HG03378 (cell line): Measurements from ENCODE around the gene NCK2.
"Not testable (repeated sequence)": the region's sequence is repeated elsewhere in the genome, so short reads cannot be mapped to it uniquely, and the experiment has no call there.

ENCODE experiments used
- ATAC-seq: cut with Tn5 transposase; IDR thresholded peaks from one replicate; pipeline ENCODE4 v1.9.1; 2021; ENCODE audit warnings: mild to moderate bottlenecking, moderate library complexity; ENCODE audit not compliant: unreplicated experiment

The NCK2 gene

DNA sequence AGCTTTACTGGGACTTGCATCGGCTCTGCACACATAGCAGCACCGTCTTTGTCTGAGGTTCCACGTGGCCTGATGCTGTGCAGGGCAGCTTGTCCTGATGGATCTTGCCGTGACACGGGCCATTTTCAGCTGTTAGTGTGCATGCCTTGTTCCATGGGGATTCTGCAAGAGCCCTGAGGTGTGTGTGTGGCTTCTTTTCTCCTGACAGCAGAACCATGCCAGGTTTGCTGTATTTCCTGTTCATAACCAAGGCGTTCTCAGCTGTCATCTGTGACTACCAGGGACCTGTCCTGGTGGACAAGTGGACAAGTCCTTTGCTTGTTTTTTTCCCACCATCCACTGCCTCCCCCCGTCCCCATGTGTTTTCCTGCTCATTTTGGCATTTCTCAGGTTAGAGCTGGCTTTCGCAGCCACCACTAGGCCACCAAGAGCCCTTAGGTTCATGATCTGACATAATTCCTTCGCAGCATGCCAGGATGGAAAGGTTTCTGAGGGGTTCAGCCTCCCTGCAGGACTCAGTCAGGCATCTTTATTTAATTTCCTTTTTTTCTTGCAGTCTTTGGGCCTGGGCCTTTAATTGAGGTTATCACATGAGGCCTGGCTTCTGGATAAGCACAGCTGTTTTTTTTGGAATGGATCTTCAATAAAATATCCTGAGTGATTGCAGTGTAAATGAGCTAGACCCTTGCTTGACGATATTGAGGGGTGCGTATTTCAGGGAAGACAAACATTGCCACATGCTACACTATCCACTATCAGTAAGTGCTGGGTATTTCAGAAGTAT is 139.4 kb downstream of the NCK2 start:
- no peak for ATAC-seq

DNA sequence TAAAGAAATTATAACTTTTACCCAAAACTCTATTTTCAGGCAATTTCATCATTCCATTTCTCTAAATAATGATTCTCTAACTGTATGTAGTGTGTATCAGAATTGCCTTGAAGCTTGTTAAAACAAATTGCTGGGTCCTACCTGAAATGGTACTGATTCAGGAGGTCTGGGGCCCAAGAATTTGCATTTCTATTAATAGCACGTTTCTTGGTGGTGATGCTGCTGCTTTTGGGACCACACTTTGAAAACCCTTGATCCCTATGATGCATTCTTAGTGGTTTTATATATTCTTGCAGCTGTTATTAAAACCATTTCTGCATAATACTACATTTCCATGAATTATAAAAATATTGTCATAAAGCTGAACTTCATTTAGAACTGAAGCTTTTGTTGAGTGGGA is 140.7 kb downstream of the NCK2 start:
- ATAC-seq = no peak

DNA sequence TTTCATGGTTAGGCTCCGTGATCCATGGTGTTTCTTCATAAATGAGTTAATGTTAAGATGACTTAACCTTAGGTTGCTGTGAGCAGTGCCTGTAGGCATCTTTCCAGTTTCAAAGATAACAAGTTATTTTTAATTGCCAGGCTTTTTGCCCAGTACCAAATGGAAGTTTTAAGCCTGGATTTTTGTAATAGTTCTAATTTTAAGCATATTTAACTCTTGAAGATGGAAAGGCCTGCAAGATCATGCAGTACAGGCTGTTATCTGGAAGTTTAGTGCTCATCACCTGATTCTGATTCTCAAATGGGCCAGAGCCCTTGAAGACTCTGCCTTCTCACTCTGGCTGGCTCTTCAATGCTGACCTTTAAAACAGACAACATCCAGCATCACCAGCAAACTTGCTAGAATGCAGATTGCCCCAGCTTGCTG is 141.3 kb downstream of the NCK2 start:
- ATAC-seq = no peak

DNA sequence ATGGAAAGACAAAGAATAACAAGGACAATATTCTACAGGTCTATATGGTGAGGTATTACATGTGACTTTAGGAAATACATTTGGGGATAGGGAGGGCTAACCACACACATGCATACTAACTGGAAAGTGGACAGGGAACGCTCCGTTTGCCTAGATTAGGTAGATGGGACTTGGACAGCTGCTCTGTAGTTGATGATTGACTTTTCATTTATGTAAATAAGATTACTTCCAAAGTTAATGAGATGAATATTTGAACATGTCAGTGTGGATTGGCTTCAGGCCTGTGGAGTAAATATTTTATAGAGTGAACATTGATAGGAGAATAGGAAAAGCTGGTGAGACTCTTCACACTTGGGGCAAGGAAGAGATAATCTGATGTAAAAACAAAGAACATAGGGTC is 142.0 kb downstream of the NCK2 start:
- no peak for ATAC-seq

DNA sequence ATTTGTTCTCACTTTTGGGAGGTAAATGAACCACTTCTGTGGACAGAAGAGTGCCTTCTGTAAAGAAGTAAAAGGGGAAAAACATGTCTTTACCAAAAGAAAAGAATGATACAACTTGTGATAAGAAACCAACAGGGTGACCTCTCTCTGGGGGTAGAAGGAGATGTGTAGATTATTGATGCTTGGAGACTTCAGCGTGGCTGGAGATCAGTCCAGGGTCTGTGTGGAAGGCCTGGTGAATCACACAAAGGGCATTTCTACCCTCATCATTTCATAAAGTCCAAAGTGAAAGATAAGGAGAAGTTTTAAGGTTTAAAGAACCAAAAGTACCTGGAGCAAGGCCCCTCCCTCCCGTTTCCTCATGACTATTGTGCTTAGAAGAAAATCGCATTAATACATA is 142.5 kb downstream of the NCK2 start:
- ATAC-seq = no peak

DNA sequence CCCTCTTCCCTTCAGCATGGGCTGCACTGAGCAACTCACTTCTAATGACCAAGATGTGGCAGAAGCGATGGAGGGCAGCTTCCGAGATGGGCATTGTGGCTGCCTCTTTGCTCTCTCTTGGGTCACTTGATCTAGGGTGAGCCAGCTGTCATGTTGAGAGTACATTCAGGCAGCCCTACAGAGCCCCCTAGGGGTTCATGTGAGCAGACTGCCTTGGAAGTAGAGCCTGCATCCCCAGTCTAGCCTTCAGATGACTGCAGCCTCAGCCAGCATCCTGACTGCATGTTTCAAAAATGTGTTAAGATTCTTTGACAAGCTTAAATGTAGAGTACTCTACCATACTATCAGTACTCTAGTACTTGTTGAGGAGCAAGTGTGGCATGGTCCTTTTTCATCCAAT is 143.9 kb downstream of the NCK2 start:
- no peak for ATAC-seq

DNA sequence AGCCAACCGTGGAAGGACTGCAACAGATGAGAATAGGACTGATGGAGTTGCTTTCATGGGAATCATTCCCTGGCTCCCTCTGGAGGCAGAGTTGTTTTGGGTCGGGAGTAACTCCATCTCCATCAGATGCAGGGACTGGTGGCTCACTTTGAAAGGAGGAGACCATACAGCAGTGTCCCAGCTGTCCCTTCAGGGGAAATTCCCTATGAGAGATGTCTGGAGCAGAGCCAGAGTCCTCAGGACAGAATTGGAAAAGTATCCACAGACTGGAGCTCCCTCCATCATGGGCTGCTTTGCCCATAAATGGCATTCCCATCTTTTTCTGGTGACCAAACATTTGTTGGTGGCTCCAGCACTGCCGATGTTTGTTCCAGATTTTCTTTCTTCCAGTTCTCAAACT is 144.3 kb downstream of the NCK2 start:
- no peak for ATAC-seq

DNA sequence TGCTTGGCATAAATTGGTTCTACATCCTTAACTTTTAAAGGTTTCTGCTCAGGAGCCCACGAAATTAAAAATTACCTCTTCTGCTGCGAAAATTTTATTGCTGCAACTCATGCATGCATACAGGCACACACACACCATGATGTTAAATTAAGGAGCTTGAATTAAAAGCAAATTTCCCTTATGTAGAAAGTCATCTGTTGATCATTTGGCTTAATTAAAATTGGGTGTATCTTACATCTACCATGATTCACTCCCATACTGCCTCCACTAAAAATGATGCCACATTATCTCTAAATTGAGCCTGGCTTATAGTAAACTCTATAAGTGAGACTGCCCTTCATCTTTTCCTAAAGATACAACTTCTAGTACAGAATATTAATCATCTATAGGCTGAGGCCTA is 145.4 kb downstream of the NCK2 start:
- ATAC-seq = no peak

DNA sequence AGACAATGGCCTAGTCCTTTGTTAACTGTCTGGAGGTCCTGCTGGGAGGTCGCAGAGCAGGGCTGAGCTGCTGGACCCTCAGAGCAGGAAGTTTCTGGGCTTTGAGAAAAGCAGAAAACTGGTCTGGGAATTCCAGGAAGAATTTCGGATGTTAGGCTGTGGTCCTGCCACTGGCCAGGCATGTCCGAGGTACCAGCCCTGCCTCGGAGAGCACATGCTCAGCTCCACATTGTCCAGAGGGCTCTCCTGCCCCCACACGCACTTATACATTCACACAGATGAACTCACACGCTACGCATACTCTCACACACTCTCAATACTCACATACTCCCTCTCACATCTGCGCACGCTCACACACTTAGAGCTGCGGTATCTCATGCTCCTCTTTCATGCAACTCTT is 146.1 kb downstream of the NCK2 start:
- no peak for ATAC-seq

DNA sequence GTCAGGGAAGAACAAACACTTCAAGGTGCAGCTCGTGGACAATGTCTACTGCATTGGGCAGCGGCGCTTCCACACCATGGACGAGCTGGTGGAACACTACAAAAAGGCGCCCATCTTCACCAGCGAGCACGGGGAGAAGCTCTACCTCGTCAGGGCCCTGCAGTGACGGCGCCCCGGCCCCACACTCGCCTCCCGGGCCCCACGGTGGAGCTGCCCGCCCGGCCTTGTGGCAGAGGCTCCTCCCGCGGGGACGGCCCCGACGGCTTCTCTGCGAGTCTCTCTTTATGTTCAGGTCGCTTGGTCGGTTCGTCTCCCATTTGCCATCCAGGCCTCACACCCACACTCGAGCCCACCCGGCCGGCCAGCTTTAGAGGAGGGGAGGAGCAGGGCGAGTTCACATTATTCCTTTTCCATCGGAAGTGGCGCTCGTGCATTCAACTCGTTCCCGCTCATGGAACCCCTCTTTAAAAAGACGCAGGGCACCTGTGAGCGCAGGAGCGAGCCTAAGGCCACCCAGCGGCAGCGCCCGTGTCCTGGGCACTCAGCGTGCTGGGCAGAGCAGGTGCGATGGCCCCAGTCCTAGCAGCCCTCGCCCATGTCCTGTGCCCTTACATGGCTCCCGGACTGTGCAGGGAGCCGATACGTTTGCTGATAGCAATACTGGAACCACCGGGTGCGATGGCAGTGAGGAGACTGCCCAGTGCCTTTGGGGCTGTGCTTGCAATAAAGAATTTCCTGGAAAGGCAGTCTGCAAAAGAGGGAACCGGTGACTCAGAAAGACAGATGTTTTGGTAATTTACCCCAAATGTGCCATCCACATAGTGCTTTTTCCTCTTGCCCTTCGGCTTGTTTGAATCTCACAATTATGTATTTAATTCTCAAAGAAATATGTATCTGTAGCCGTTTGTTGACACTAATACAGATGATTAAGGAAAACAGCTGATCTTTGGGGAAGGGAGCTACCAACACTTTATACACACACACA is 148.6 kb downstream of the NCK2 start:
- ATAC-seq = no peak

DNA sequence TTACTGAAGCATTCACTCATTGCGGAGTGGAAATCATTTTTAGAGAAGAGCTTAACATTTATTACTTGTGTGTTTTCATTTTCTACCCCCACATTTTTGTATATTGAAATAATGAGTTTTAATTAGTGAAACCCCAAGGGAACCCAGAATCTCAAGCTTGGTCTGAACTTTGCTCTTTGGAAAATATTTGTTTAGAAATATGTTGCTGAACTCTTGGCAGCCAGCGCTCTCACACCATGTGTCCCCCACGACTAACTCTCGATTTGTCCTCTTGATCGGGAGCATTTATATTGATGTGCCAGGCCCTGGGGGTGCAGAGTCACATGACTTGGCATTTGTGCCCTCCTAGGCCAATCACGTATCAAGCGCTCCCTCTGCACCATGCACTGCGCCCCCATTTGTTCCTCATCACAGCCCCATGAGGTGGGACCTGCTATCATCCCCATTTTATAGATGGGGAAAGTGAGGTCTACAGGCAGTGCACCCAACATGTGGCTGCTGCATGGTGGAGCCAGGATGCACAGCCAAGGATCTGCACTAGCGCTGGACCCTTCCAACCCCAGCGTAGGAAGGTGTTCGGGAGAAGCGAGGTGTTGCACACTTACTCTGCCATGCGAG is 149.7 kb downstream of the NCK2 start:
- no peak for ATAC-seq

DNA sequence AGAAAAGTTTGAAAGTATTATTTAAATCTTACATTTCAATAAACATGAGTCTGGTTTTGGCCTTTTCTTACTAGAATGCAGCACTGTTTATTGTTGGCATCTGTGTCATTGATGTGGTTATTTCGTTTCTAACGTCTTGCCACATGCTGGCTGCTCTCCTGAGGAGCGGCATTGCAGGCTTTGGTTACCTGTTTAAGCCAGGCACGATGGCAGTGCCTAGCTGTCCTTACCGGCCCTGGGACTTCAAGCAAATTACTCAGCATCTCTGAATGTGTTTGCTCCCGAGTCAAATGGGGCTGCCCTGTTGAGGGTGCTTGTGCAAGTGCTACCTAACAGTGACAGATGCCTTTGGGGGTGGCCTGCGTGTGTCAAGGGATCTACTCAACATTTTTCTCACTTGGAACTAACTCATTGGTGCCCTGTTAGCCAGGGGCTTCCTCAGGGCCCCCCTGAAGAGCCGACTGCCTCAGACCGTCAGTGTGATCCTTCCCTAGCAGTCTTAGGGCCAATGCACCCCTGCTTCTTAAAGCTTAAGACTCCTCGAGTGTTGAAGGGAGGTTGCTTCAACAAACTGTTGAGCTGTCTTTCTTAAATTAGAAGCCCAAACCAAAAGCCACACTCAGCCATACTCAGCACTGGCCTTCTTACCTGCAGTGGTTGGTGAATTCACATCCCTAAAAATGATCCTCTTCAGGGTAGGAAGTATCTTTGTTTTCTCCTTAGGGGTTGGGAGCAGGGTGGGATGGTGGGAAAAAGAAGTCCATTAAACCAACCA is 151.5 kb downstream of the NCK2 start:
- ATAC-seq = no peak

DNA sequence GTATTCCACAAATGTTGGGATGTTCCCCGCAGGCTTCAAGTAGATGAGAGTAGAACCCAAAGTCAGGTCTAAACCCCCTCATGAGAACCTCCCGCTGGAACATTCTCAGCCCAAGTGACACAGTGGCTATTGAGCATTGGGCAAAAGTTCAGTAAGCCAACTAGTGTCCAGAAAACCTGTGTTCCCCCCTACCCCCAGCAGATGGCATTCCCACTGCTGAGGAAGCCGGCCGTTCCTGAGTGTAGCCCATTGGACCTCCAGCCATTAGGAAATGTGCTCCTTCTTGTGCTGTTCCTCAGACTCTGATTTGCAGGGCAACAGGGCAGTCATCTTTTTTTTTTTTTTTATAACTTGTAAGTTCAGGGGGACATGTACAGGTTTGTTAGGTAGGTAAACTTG is 152.1 kb downstream of the NCK2 start:
- no peak for ATAC-seq

DNA sequence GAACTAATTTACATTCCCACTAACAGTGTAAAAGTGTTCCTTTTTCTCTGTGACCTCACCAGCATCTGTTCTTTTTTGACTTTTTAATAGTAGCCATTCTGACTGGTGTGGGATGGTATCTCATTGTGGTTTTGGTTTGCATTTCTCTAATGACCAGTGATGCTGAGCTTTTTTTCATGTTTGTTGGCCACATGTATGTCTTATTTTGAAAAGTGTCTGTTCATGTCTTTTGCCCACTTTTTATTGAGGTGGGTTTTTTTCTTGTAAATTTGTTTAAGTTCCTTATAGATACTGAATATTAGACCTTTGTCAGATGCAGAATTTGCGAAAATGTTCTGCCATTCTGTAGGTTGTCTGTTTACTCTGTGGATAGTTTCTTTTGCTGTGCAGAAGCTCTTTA is 153.0 kb downstream of the NCK2 start:
- not testable (repeated sequence) for ATAC-seq

DNA sequence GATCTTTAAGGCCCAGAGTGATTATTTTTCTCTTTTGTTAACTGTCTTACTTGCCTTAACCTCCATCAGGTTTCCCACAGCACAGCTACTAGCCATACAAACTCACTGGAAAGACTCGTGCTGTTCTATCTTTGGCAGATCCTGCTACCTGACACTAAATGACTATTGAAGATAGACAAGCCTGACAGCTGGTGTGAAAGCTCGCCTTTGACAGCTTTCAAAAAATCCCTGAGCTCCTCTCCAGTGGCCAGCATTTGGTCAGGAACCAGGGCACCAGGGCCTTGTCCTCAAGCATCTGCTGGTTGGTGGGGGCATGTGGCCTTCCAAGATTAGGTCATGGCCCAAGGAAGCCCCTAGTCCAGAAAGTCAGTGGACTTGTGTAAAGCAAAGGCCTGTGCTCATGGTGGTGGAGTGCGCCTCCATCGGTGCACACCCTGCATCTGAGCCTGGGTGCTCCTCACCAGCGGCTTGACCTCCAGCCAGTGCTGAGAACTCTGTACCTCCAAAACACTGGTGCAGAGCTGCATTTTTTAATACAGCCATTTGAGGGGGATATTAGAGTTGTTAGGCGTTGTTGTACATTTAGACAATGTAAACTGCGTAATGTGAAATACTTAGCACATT is 158.5 kb downstream of the NCK2 start:
- ATAC-seq = no peak

DNA sequence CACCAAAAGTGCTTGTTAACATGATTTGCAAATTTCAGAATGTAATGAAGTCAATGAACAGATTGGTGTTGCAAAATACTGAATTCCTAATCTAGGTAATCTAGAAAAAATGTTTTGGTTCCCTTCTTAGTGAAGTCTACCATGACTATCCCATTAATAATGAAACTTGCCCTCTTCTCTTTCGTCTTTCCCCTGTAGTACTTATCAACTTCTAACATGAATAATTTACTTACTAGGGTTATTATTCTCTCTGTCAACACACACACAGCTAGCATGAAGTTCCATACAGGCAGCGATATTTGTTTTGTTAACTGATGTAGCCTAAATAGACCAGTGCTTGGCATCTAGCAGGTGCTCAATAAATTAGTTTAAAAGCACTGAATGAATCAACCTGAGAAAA is 160.2 kb downstream of the NCK2 start:
- peak; percentile 99 for ATAC-seq

DNA sequence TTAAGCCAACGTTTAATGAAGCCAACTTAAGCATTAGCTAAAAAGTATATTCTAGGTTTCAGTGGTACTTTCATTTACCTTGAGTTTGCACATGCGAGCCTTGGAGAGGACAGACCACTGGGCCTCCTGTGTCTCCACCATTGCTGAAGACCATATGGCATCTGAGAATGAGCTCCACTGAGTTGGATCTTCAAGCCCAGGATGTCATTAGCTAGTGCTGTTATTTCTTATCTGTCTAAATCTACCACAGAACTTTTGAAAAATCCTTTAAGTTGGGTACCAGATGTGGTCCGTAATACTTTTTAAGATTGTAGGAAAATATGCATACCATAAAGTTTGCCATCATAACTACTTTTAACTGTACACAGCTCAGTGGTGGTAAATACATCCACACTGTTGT is 161.8 kb downstream of the NCK2 start:
- no peak for ATAC-seq

DNA sequence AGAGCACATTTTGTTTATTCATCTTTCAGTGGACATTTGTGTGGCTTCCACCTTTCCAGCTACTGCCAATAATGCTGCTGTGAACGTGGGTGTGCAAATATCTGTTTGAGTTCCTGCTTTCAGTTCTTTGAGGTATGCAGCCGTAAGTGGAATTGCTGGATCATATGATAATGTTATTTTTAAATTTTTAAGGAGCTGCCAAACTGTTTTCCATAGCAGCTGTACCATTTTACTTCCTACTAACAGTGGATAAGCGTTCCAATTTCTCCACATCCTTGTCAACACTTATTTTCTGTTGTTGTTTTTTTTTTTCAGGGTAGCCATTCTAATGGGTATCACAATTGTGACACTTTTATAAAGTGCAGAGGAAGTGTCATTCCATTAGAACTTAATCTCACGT is 162.5 kb downstream of the NCK2 start:
- no peak for ATAC-seq

DNA sequence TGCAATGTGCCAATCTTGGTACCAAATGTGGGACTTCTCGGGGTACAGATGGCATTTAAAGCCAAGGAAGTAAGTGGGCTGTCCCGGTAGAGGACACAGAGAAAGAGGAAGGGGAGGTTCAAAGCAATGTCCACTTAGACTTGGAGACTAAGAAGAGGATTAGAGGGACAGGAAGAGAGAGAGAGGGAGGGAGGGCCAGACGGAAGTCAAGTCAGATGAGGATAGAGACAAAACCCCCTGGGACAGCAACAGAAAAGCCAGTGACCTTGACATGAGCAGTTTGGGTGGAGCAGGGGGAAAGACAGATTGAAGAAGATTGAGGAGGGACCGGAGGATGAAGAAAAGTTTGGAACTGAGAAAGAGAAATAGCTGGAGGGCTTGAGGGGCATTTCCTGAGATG is 164.5 kb downstream of the NCK2 start:
- no peak for ATAC-seq

DNA sequence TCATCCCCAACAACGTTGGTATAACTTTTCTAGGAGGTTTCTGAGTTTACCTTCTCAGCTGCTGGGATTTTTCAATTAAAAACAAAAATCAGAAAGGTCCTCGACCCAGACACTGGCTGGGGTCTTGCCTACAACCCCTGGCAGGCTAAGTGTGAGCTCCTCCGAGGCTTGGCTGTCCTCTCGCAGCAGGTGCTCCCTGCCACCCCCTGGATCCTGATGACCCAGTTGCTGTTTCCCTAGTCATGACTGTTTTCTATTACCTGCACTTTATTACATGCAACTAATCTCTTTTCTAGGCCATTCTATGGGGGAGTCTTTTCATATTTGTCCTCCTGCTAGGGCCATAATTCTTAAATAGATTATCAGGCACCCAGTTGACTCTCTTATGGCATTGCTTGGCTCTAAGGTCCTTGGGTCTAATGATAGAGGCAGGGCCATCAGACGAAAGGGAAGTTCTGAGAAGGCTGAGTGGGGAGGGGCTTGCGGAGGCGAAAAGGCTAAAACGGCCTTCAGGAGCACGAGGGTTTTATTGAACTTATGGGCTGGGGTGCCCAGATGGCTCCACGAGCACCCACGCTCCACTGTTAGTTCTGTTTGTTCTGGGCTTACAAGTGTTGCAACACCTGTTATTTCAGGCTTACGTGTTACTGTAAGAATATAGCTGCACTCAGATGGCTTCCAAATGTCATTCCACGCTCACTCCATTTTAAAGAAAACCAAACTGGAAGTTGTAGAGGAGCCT is 166.0 kb downstream of the NCK2 start:
- ATAC-seq = no peak
